ENCODE data around the gene HNRNPC. TPM values are rescaled to one million over a fixed set of nuclear protein-coding genes. Genes with fewer than 3 reads are reported as not detected.
"Not testable (repeated sequence)": the region's sequence is repeated elsewhere in the genome, so short reads cannot be mapped to it uniquely, and the experiment has no call there.

The HNRNPC gene
- total RNA-seq, 1 donor from 2014 or later, result 958 TPM

DNA sequence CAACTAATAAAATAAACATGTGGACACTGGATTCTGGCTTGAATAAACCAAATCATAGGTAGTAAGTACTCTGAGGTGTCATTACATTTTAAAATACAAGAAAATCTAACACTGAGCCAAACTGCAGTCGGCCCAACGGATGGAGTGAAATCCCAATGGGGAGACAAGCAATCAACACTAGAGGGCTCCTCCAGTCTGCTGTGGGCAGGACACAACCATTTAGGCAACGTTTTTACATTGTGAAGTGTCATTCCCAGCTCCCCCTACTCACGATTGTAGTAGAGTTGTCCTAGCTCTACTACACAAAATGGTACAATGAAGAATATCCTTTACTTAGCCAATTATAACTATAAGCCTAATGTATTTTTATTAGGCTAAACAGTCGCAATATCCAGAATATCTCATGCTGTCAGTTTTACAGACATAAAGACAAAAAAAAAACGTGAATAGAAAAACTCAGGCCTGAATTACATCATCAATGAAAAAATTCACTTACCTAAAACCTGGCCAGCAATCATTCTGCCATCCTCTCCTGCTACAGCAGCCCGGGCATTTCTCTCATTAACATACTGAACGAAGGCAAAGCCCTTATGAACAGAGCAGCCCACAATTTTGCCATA, 35.7 kb downstream of the HNRNPC start:
- DNase-seq (ENCODE audit: low spot score), result no peak
- peak overlapping the region; percentile 37 for H3K4me3 Mint-ChIP-seq
- H3K4me1 Mint-ChIP-seq (ENCODE audit: low read depth), result peaks cover 82% of the 10 kb centered on the region
- peak overlapping the region; percentile 40 for H3K27ac Mint-ChIP-seq
- no peaks in the 10 kb centered on the region for H3K9me3 Mint-ChIP-seq
- H3K27me3 Mint-ChIP-seq (ENCODE audit: insufficient read depth), result no peaks in the 10 kb centered on the region
- intact Hi-C loops (cut with micrococcal nuclease), result loop anchor here (5.0 kb wide), 1 partner anchor 134 kb away; no protein-coding TSS in a partner anchor
- peaks cover 65% of the 10 kb centered on the region for H3K36me3 Mint-ChIP-seq (ENCODE audit: low read depth)

DNA sequence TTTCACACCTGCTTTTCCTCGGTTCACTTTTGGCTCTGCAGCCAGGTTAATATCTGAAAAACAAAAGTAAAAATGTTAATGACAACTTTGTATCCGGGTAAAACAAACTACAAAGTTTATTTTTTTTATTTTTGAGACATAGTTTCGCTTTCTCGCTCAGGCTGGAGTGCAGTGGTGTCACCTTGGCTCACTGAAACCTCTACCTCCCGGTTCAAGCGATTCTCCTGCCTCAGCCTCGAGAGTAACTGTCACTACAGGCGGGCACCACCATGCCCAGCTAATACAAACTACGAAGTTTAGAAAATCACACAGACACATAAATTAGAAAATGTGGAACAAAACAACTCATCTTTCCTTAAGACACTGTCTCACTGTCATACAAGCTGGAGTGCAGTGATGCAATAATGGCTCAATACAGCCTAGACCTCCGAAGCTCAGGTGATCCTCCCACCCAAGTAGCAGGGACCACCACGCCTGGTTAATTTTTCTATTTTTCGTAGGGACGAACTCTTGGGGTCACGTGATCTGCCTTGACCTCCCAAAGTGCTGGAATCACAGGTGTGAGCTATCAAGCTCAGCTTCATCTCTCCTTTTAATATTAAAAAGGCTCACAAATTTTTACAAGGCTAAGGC, 38.1 kb downstream of the HNRNPC start:
- Mint-ChIP-seq H3K27me3 (ENCODE audit: insufficient read depth) (no peaks in the 10 kb centered on the region), H3K4me3 (peak overlapping the region; percentile 29), H3K27ac (peak overlapping the region; percentile 52), H3K9me3 (no peaks in the 10 kb centered on the region), H3K36me3 (ENCODE audit: low read depth) (peaks cover 68% of the 10 kb centered on the region), H3K4me1 (ENCODE audit: low read depth) (peaks cover 69% of the 10 kb centered on the region)
- DNase-seq (ENCODE audit: low spot score), result no peak
- intact Hi-C loops (cut with micrococcal nuclease), result loop anchor here (2.0 to 5.0 kb wide), 2 partner anchors 16 to 136 kb away; no protein-coding TSS in a partner anchor

- H3K4me3 Mint-ChIP-seq, result peak overlapping the region; percentile 66
- no peak for DNase-seq (ENCODE audit: low spot score)
- H3K27ac Mint-ChIP-seq, result peak overlapping the region; percentile 74
- peaks cover 57% of the 10 kb centered on the region for H3K4me1 Mint-ChIP-seq (ENCODE audit: low read depth)
- H3K36me3 Mint-ChIP-seq (ENCODE audit: low read depth), result peaks cover 64% of the 10 kb centered on the region
- intact Hi-C loops (cut with micrococcal nuclease), result loop anchor here (1.0 to 5.0 kb wide), 4 partner anchors 9 to 137 kb away; no protein-coding TSS in a partner anchor
- no peaks in the 10 kb centered on the region for H3K27me3 Mint-ChIP-seq (ENCODE audit: insufficient read depth)
- H3K9me3 Mint-ChIP-seq, result no peaks in the 10 kb centered on the region
Observed at GRCh38 chr14:21229821-21230220, 39.4 kb downstream of the HNRNPC start.

- Mint-ChIP-seq H3K9me3 (no peaks in the 10 kb centered on the region), H3K27ac (peak overlapping the region; percentile 18), H3K36me3 (ENCODE audit: low read depth) (peaks cover 59% of the 10 kb centered on the region), H3K4me3 (no peak overlapping the region), H3K27me3 (ENCODE audit: insufficient read depth) (no peaks in the 10 kb centered on the region), H3K4me1 (ENCODE audit: low read depth) (peaks cover 52% of the 10 kb centered on the region)
- intact Hi-C loops (cut with micrococcal nuclease), result no loop called here
- DNase-seq (ENCODE audit: low spot score), result no peak
Observed at GRCh38 chr14:21227981-21228380, 41.3 kb downstream of the HNRNPC start.

DNA sequence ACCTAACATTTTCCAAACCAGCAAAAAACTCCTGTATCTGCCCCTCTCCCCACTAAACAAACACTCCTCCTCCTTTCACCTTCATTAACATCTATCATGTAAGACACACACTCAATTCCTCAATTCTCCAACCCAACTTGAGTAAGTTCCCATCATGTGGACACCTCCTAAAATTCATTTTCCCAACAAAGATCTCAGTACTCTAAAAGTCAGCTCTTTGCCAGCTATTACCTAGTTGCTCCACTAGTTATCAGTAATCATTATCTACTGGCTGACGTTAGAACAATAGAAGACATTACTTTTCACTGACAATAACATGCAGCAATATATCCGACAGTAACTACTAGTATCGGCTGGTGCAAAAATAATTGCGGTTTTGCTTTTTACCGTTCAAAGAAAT, 42.1 kb downstream of the HNRNPC start:
- Mint-ChIP-seq H3K9me3 (no peaks in the 10 kb centered on the region), H3K27ac (peak overlapping the region; percentile 28), H3K36me3 (ENCODE audit: low read depth) (peaks cover 59% of the 10 kb centered on the region), H3K4me3 (no peak overlapping the region), H3K4me1 (ENCODE audit: low read depth) (peaks cover 54% of the 10 kb centered on the region), H3K27me3 (ENCODE audit: insufficient read depth) (no peaks in the 10 kb centered on the region)
- intact Hi-C loops (cut with micrococcal nuclease), result no loop called here
- no peak for DNase-seq (ENCODE audit: low spot score)

- H3K9me3 Mint-ChIP-seq, result no peaks in the 10 kb centered on the region
- no peak overlapping the region for H3K27ac Mint-ChIP-seq
- intact Hi-C loops (cut with micrococcal nuclease), result no loop called here
- no peaks in the 10 kb centered on the region for H3K27me3 Mint-ChIP-seq (ENCODE audit: insufficient read depth)
- DNase-seq (ENCODE audit: low spot score), result no peak
- H3K4me3 Mint-ChIP-seq, result no peak overlapping the region
- peaks cover 52% of the 10 kb centered on the region for H3K4me1 Mint-ChIP-seq (ENCODE audit: low read depth)
- peaks cover 57% of the 10 kb centered on the region for H3K36me3 Mint-ChIP-seq (ENCODE audit: low read depth)
Observed at GRCh38 chr14:21226467-21226866, 42.8 kb downstream of the HNRNPC start.

DNA sequence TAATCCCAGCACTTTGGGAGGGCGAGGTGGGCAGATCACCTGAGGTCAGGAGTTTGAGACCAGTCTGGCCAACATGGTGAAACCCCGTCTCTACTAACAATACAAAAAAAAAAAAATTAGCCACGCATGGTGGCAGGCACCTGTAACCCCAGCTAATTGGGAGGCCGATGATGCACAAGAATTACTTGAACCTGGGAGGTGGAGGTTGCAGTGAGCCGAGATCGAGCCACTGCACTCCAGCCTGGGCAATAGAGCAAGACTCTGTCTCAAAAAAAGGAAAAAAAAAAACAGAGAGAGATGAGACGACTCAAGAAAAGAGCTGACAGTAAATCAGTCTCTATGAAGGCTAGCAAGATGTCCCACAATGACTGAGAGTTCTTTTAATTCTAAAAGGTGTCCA, 44.1 kb downstream of the HNRNPC start:
- H3K27me3 Mint-ChIP-seq (ENCODE audit: insufficient read depth); H3K27ac Mint-ChIP-seq; DNase-seq (ENCODE audit: low spot score); H3K9me3 Mint-ChIP-seq; H3K4me3 Mint-ChIP-seq; intact Hi-C loops (cut with micrococcal nuclease): not testable (repeated sequence)
- Mint-ChIP-seq H3K36me3 (ENCODE audit: low read depth) (peaks cover 51% of the 10 kb centered on the region), H3K4me1 (ENCODE audit: low read depth) (peaks cover 49% of the 10 kb centered on the region)

GRCh38 chr14:21220874-21221477, 48.3 kb downstream of the HNRNPC start:
- Mint-ChIP-seq H3K36me3 (ENCODE audit: low read depth) (peaks cover 41% of the 10 kb centered on the region), H3K27me3 (ENCODE audit: insufficient read depth) (no peaks in the 10 kb centered on the region), H3K4me3 (no peak overlapping the region), H3K9me3 (no peaks in the 10 kb centered on the region), H3K4me1 (ENCODE audit: low read depth) (peaks cover 48% of the 10 kb centered on the region), H3K27ac (peak overlapping the region; percentile 71)
- no peak for DNase-seq (ENCODE audit: low spot score)
- intact Hi-C loops (cut with micrococcal nuclease), result loop anchor here (1.0 kb wide), 1 partner anchor 8 kb away; no protein-coding TSS in a partner anchor

- Mint-ChIP-seq H3K4me1 (ENCODE audit: low read depth) (peaks cover 60% of the 10 kb centered on the region), H3K9me3 (no peaks in the 10 kb centered on the region), H3K36me3 (ENCODE audit: low read depth) (peaks cover 46% of the 10 kb centered on the region), H3K27me3 (ENCODE audit: insufficient read depth) (no peaks in the 10 kb centered on the region), H3K4me3 (no peak overlapping the region), H3K27ac (peak overlapping the region; percentile 59)
- no peak for DNase-seq (ENCODE audit: low spot score)
- intact Hi-C loops (cut with micrococcal nuclease), result loop anchor here (5.0 kb wide), 1 partner anchor 43 kb away; no protein-coding TSS in a partner anchor
Observed at GRCh38 chr14:21219561-21220111, 49.6 kb downstream of the HNRNPC start.

- Mint-ChIP-seq H3K27ac (peak overlapping the region; percentile 59), H3K4me1 (ENCODE audit: low read depth) (peaks cover 60% of the 10 kb centered on the region), H3K9me3 (no peaks in the 10 kb centered on the region), H3K27me3 (ENCODE audit: insufficient read depth) (no peaks in the 10 kb centered on the region), H3K4me3 (no peak overlapping the region), H3K36me3 (ENCODE audit: low read depth) (peaks cover 46% of the 10 kb centered on the region)
- no peak for DNase-seq (ENCODE audit: low spot score)
- intact Hi-C loops (cut with micrococcal nuclease), result loop anchor here (5.0 kb wide), 1 partner anchor 43 kb away; no protein-coding TSS in a partner anchor
Observed at GRCh38 chr14:21219120-21219519, 50.1 kb downstream of the HNRNPC start.

DNA sequence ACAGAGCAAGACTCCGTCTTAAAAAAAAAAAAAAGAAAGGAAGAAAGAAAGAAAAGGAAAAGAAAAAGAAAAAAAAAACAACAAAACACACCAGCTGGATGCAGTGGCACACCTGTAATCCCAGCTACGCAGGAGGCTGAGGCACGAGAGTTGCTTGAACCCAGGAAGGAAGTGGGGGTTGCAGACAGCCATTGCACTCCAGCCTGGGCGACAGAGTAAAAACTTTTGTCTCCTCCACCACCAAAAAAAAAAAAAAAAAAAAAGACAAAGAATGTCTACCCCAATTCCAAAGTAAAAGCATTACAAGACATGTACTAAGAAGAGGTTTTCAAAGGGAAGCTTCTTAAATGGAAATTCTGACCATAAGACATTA, 53.4 kb downstream of the HNRNPC start:
- peaks cover 60% of the 10 kb centered on the region for H3K36me3 Mint-ChIP-seq (ENCODE audit: low read depth)
- no peak for DNase-seq (ENCODE audit: low spot score)
- peak overlapping the region; percentile 49 for H3K4me3 Mint-ChIP-seq
- no peaks in the 10 kb centered on the region for H3K9me3 Mint-ChIP-seq
- no peaks in the 10 kb centered on the region for H3K27me3 Mint-ChIP-seq (ENCODE audit: insufficient read depth)
- peak overlapping the region; percentile 84 for H3K27ac Mint-ChIP-seq
- intact Hi-C loops (cut with micrococcal nuclease), result loop anchor here (2.0 to 5.0 kb wide), 2 partner anchors 15 to 46 kb away; no protein-coding TSS in a partner anchor
- peaks cover 57% of the 10 kb centered on the region for H3K4me1 Mint-ChIP-seq (ENCODE audit: low read depth)

DNA sequence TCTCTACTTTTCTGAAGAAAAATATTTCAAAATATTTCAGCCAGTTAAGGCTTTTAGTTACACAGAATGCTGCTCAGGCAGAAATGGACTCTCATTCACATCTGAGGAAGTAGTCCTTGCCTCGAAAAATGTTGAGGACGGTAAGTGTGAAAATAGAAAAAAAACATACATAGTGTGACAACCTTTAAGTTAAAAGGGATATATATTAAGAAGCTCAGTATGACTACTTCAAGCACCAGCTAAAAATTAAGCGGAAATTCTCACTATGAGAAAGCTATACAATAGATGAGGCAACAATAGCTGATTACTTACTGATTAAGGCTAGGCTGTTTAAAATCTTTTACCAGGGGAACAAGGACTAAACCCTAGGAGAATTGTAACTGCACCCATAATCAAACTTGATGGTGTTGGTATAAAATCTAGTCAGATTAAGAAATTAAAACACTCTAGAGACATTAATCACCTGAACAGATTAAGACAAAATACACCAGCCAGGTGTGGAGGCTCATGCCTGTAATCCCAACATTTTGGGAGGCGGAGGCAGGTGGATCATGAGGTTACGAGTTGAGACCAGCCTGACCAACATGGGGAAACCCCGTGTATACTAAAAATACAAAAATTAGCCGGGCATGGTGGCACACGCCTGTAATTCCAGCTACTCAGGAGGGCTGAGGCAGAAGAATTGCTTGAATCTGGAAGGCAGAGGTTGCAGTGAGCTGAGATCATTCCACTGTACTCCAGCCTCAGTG, 53.9 kb downstream of the HNRNPC start:
- Mint-ChIP-seq H3K9me3 (no peaks in the 10 kb centered on the region), H3K4me1 (ENCODE audit: low read depth) (peaks cover 56% of the 10 kb centered on the region), H3K4me3 (peak overlapping the region; percentile 49), H3K27me3 (ENCODE audit: insufficient read depth) (no peaks in the 10 kb centered on the region), H3K36me3 (ENCODE audit: low read depth) (peaks cover 60% of the 10 kb centered on the region), H3K27ac (peak overlapping the region; percentile 84)
- DNase-seq (ENCODE audit: low spot score), result no peak
- intact Hi-C loops (cut with micrococcal nuclease), result loop anchor here (2.0 to 5.0 kb wide), 2 partner anchors 15 to 47 kb away; no protein-coding TSS in a partner anchor
